GM23338 (cell line): ENCODE data around the gene FBXL4. TPM values are rescaled to one million over a fixed set of nuclear protein-coding genes. Genes with fewer than 3 reads are reported as not detected.

ENCODE experiments used
- ATAC-seq: fragments of 200-7000 bp; cut with Tn5 transposase; 3 replicates; pipeline ENCODE4 v1.9.1; 2020
- DNase-seq: peaks from one replicate; pipeline ENCODE4 v3.0.0-alpha.2; 2015; ENCODE audit warnings: low spot score
- H2AFZ ChIP-seq: fragments of 200-600 bp; sonication (generic); 2 replicates; pipeline ENCODE4 v1.8.0; 2016; ENCODE audit warnings: antibody characterized with exemption, mild to moderate bottlenecking, moderate library complexity
- H3F3A ChIP-seq: fragments of 200-600 bp; sonication (generic); replicated peaks from 2 replicates; pipeline ENCODE4 v1.8.0; 2017; ENCODE audit warnings: antibody characterized with exemption, mixed run types, low read depth
- H3K27ac ChIP-seq: fragments of 200-600 bp; sonication (generic); 2 replicates; pipeline ENCODE4 v1.6.1; 2016; ENCODE audit warnings: low read depth
- H3K27me3 ChIP-seq: fragments of 200-600 bp; sonication (generic); 2 replicates; pipeline ENCODE4 v1.8.0; 2016; ENCODE audit warnings: mild to moderate bottlenecking, mixed run types, moderate library complexity; ENCODE audit not compliant: insufficient read depth
- H3K36me3 ChIP-seq: fragments of 200-600 bp; sonication (generic); 2 replicates; pipeline ENCODE4 v1.8.0; 2016; ENCODE audit warnings: mild to moderate bottlenecking; ENCODE audit not compliant: insufficient read depth
- H3K4me1 ChIP-seq: fragments of 200-600 bp; sonication (generic); 2 replicates; pipeline ENCODE4 v1.8.0; 2016; ENCODE audit warnings: mild to moderate bottlenecking, moderate library complexity; ENCODE audit not compliant: insufficient read depth
- H3K4me2 ChIP-seq: fragments of 200-600 bp; sonication (generic); 2 replicates; pipeline ENCODE4 v1.7.1; 2017; ENCODE audit warnings: mixed run types
- H3K4me3 ChIP-seq: fragments of 200-600 bp; sonication (generic); 2 replicates; pipeline ENCODE4 v1.6.1; 2016; ENCODE audit warnings: mixed run types
- H3K79me2 ChIP-seq: fragments of 200-600 bp; sonication (generic); replicated peaks from 2 replicates; pipeline ENCODE4 v1.8.0; 2017; ENCODE audit warnings: mild to moderate bottlenecking; ENCODE audit not compliant: insufficient read depth
- H3K9me2 ChIP-seq: fragments of 200-600 bp; sonication (generic); 2 replicates; pipeline ENCODE4 v1.8.0; 2017; ENCODE audit not compliant: insufficient read depth
- H4K20me1 ChIP-seq: fragments of 200-600 bp; sonication (generic); replicated peaks from 2 replicates; pipeline ENCODE4 v1.8.0; 2017; ENCODE audit warnings: mild to moderate bottlenecking; ENCODE audit not compliant: insufficient read depth
- H3K27ac Mint-ChIP-seq: 2 replicates; pipeline ENCODE4 v1.8.0; 2020; ENCODE audit warnings: inconsistent platforms, mild to moderate bottlenecking, moderate library complexity, mixed read lengths
- H3K27me3 Mint-ChIP-seq: 3 replicates; pipeline ENCODE4 v1.8.0; 2022; ENCODE audit warnings: low read depth, mild to moderate bottlenecking, moderate library complexity, mixed read lengths, inconsistent platforms; ENCODE audit not compliant: insufficient read depth, poor library complexity
- H3K36me3 Mint-ChIP-seq: 3 replicates; pipeline ENCODE4 v1.8.0; 2021; ENCODE audit warnings: low read depth, mild to moderate bottlenecking, inconsistent platforms, moderate library complexity, mixed read lengths
- H3K4me1 Mint-ChIP-seq: 3 replicates; pipeline ENCODE4 v1.8.0; 2020; ENCODE audit warnings: mild to moderate bottlenecking, inconsistent platforms, mixed read lengths
- H3K4me3 Mint-ChIP-seq: 3 replicates; pipeline ENCODE4 v1.8.0; 2021; ENCODE audit warnings: moderate library complexity, mild to moderate bottlenecking, inconsistent platforms, mixed read lengths
- H3K9me3 Mint-ChIP-seq: 3 replicates; pipeline ENCODE4 v1.8.0; 2020; ENCODE audit warnings: moderate library complexity, mild to moderate bottlenecking, inconsistent platforms, mixed read lengths
- CREB1 ChIP-seq: fragments of 250-450 bp; sonication (Bioruptor Pico); IDR thresholded peaks from 2 replicates; pipeline ENCODE4 v1.5.0; 2020; ENCODE audit warnings: low read depth, mild to moderate bottlenecking, moderate library complexity
- EZH2 ChIP-seq: fragments of 200-600 bp; sonication (generic); IDR thresholded peaks from one replicate; pipeline ENCODE4 v1.8.0; 2017; ENCODE audit warnings: antibody characterized with exemption, mild to moderate bottlenecking, low read depth; ENCODE audit not compliant: unreplicated experiment
- EZH2phosphoT487 ChIP-seq: fragments of 200-600 bp; sonication (generic); IDR thresholded peaks from one replicate; pipeline ENCODE4 v1.8.1; 2018; ENCODE audit warnings: antibody characterized with exemption; ENCODE audit not compliant: unreplicated experiment
- JUNB ChIP-seq: IDR thresholded peaks from one replicate; pipeline ENCODE4 v1.6.1; 2016; ENCODE audit warnings: antibody characterized with exemption; ENCODE audit not compliant: unreplicated experiment
- NANOG ChIP-seq: IDR thresholded peaks from 2 replicates; pipeline ENCODE4 v1.6.1; 2016; ENCODE audit warnings: antibody characterized with exemption, borderline replicate concordance
- POLR2AphosphoS5 ChIP-seq: IDR thresholded peaks from 2 replicates; pipeline ENCODE4 v1.6.1; 2016; ENCODE audit warnings: antibody characterized with exemption, low read depth
- STAT1 ChIP-seq: IDR thresholded peaks from one replicate; pipeline ENCODE4 v1.6.1; 2016; ENCODE audit warnings: antibody characterized with exemption; ENCODE audit not compliant: unreplicated experiment
- ZNF114 ChIP-seq: fragments of 250-450 bp; sonication (Bioruptor Pico); IDR thresholded peaks from 2 replicates; pipeline ENCODE4 v1.5.0; 2020; ENCODE audit warnings: mild to moderate bottlenecking, moderate library complexity
- ZNF331 ChIP-seq: fragments of 250-450 bp; sonication (Bioruptor Pico); IDR thresholded peaks from 2 replicates; pipeline ENCODE4 v1.5.0; 2020; ENCODE audit warnings: low read depth, mild to moderate bottlenecking, moderate library complexity
- polyA plus RNA-seq: library from polyadenylated mRNA; unstranded; fragments of >200 nt; fragmentation: Nextera tagmentation; extraction: Ambion mirVana; gene quantifications from 2 replicates; pipeline ENCODE4 v1.2.1, GENCODE V29; 2016
- total RNA-seq: library from RNA; depleted of rRNA; stranded (reverse); fragments of >200 nt; shearing (Covaris generic); gene quantifications from 2 replicates; pipeline ENCODE4 v1.2.3, GENCODE V29; 2014
- TF ChIP-seq, protein P1 (sequence below): IDR thresholded peaks from 2 replicates; pipeline ENCODE4 v1.6.1; 2016; ENCODE audit warnings: antibody characterized with exemption
- TF ChIP-seq, protein P2 (sequence below), 2 experiments: fragments of 200-600 bp in 1 of 2; sonication (generic) in 1 of 2; conservative IDR thresholded peaks; 2 replicates each; pipeline versions ENCODE4 v1.5.1 to v1.6.1; 2016 to 2017; ENCODE audit warnings: antibody characterized with exemption in 2 of 2, low read depth in 2 of 2, mild to moderate bottlenecking in 2 of 2, moderate library complexity in 1 of 2
- TF ChIP-seq, protein P3 (sequence below): IDR thresholded peaks from one replicate; pipeline ENCODE4 v1.6.1; 2018; ENCODE audit warnings: antibody characterized with exemption; ENCODE audit not compliant: unreplicated experiment
- TF ChIP-seq, protein P4 (sequence below): fragments of 250-450 bp; sonication (Bioruptor Pico); IDR thresholded peaks from 2 replicates; pipeline ENCODE4 v1.5.0; 2020; ENCODE audit warnings: mild to moderate bottlenecking, moderate library complexity

FBXL4 gene
- total and polyA plus RNA-seq, 2 experiments from 2014 or later, result 8.5 to 23.4 TPM

DNA sequence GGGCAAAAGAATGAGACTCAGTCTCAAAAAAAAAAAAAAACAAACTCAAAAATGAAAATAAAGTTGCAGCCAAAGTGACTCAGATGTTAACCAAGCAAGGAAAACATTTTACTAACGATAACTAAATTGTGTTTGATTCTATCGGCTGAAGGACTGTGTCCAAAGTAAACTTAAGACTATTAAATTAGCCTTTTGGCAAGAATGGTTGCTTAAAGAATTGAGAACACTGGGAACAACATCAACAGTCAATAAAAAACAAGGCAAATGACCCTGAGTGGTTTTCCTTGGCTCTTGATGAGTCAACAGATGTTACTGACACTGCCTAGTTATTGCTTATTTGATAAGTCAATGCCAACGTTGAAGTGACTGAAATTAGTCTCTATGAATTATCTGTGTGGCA lies 76.7 kb downstream of the FBXL4 start:
- H3K36me3 Mint-ChIP-seq, result peaks cover 4% of the 10 kb centered on the region
- Histone ChIP-seq H3K4me3 (no peak overlapping the region), H3K36me3 (no peaks in the 10 kb centered on the region), H3K4me2 (no peak overlapping the region), H3K79me2 (no peaks in the 10 kb centered on the region), H3K27ac (no peak overlapping the region), H3F3A (no peaks in the 10 kb centered on the region), H3K27me3 (no peaks in the 10 kb centered on the region), H3K4me1 (no peaks in the 10 kb centered on the region), H4K20me1 (no peaks in the 10 kb centered on the region), H3K9me2 (no peaks in the 10 kb centered on the region), H2AFZ (no peak overlapping the region)
- H3K9me3 Mint-ChIP-seq, result 0 out of 3 replicates have a peak, but pooled peaks cover 2% of the 10 kb centered on the region
- no peak overlapping the region for H3K4me3 Mint-ChIP-seq
- H3K4me1 Mint-ChIP-seq, result no peaks in the 10 kb centered on the region
- TF ChIP-seq ZNF331 (CRISPR knock-in tag) (no peak), EZH2phosphoT487 (no peak), POLR2AphosphoS5 (no peak), STAT1 (no peak), EZH2 (no peak), NANOG (no peak), ZNF114 (CRISPR knock-in tag) (no peak), CREB1 (CRISPR knock-in tag) (no peak), JUNB (no peak)
- TF ChIP-seq, protein P1, sequence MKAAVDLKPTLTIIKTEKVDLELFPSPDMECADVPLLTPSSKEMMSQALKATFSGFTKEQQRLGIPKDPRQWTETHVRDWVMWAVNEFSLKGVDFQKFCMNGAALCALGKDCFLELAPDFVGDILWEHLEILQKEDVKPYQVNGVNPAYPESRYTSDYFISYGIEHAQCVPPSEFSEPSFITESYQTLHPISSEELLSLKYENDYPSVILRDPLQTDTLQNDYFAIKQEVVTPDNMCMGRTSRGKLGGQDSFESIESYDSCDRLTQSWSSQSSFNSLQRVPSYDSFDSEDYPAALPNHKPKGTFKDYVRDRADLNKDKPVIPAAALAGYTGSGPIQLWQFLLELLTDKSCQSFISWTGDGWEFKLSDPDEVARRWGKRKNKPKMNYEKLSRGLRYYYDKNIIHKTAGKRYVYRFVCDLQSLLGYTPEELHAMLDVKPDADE, result no peak
- TF ChIP-seq, protein P2, sequence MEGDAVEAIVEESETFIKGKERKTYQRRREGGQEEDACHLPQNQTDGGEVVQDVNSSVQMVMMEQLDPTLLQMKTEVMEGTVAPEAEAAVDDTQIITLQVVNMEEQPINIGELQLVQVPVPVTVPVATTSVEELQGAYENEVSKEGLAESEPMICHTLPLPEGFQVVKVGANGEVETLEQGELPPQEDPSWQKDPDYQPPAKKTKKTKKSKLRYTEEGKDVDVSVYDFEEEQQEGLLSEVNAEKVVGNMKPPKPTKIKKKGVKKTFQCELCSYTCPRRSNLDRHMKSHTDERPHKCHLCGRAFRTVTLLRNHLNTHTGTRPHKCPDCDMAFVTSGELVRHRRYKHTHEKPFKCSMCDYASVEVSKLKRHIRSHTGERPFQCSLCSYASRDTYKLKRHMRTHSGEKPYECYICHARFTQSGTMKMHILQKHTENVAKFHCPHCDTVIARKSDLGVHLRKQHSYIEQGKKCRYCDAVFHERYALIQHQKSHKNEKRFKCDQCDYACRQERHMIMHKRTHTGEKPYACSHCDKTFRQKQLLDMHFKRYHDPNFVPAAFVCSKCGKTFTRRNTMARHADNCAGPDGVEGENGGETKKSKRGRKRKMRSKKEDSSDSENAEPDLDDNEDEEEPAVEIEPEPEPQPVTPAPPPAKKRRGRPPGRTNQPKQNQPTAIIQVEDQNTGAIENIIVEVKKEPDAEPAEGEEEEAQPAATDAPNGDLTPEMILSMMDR (conservative IDR thresholded peaks at IDR 0.05; ENCODE audit: low read depth in 2 of 2), result no peak
- TF ChIP-seq, protein P3, sequence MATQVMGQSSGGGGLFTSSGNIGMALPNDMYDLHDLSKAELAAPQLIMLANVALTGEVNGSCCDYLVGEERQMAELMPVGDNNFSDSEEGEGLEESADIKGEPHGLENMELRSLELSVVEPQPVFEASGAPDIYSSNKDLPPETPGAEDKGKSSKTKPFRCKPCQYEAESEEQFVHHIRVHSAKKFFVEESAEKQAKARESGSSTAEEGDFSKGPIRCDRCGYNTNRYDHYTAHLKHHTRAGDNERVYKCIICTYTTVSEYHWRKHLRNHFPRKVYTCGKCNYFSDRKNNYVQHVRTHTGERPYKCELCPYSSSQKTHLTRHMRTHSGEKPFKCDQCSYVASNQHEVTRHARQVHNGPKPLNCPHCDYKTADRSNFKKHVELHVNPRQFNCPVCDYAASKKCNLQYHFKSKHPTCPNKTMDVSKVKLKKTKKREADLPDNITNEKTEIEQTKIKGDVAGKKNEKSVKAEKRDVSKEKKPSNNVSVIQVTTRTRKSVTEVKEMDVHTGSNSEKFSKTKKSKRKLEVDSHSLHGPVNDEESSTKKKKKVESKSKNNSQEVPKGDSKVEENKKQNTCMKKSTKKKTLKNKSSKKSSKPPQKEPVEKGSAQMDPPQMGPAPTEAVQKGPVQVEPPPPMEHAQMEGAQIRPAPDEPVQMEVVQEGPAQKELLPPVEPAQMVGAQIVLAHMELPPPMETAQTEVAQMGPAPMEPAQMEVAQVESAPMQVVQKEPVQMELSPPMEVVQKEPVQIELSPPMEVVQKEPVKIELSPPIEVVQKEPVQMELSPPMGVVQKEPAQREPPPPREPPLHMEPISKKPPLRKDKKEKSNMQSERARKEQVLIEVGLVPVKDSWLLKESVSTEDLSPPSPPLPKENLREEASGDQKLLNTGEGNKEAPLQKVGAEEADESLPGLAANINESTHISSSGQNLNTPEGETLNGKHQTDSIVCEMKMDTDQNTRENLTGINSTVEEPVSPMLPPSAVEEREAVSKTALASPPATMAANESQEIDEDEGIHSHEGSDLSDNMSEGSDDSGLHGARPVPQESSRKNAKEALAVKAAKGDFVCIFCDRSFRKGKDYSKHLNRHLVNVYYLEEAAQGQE, result no peak
- TF ChIP-seq, protein P4, sequence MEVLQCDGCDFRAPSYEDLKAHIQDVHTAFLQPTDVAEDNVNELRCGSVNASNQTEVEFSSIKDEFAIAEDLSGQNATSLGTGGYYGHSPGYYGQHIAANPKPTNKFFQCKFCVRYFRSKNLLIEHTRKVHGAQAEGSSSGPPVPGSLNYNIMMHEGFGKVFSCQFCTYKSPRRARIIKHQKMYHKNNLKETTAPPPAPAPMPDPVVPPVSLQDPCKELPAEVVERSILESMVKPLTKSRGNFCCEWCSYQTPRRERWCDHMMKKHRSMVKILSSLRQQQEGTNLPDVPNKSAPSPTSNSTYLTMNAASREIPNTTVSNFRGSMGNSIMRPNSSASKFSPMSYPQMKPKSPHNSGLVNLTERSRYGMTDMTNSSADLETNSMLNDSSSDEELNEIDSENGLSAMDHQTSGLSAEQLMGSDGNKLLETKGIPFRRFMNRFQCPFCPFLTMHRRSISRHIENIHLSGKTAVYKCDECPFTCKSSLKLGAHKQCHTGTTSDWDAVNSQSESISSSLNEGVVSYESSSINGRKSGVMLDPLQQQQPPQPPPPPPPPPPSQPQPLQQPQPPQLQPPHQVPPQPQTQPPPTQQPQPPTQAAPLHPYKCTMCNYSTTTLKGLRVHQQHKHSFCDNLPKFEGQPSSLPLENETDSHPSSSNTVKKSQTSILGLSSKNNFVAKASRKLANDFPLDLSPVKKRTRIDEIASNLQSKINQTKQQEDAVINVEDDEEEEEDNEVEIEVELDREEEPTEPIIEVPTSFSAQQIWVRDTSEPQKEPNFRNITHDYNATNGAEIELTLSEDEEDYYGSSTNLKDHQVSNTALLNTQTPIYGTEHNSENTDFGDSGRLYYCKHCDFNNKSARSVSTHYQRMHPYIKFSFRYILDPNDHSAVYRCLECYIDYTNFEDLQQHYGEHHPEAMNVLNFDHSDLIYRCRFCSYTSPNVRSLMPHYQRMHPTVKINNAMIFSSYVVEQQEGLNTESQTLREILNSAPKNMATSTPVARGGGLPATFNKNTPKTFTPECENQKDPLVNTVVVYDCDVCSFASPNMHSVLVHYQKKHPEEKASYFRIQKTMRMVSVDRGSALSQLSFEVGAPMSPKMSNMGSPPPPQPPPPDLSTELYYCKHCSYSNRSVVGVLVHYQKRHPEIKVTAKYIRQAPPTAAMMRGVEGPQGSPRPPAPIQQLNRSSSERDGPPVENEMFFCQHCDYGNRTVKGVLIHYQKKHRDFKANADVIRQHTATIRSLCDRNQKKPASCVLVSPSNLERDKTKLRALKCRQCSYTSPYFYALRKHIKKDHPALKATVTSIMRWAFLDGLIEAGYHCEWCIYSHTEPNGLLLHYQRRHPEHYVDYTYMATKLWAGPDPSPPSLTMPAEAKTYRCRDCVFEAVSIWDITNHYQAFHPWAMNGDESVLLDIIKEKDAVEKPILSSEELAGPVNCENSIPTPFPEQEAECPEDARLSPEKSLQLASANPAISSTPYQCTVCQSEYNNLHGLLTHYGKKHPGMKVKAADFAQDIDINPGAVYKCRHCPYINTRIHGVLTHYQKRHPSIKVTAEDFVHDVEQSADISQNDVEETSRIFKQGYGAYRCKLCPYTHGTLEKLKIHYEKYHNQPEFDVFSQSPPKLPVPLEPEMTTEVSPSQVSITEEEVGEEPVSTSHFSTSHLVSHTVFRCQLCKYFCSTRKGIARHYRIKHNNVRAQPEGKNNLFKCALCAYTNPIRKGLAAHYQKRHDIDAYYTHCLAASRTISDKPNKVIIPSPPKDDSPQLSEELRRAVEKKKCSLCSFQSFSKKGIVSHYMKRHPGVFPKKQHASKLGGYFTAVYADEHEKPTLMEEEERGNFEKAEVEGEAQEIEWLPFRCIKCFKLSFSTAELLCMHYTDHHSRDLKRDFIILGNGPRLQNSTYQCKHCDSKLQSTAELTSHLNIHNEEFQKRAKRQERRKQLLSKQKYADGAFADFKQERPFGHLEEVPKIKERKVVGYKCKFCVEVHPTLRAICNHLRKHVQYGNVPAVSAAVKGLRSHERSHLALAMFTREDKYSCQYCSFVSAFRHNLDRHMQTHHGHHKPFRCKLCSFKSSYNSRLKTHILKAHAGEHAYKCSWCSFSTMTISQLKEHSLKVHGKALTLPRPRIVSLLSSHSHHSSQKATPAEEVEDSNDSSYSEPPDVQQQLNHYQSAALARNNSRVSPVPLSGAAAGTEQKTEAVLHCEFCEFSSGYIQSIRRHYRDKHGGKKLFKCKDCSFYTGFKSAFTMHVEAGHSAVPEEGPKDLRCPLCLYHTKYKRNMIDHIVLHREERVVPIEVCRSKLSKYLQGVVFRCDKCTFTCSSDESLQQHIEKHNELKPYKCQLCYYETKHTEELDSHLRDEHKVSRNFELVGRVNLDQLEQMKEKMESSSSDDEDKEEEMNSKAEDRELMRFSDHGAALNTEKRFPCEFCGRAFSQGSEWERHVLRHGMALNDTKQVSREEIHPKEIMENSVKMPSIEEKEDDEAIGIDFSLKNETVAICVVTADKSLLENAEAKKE (CRISPR knock-in tag), result no peak
- no peak overlapping the region for H3K27ac Mint-ChIP-seq
- ATAC-seq (no peak), DNase-seq (no peak)
- H3K27me3 Mint-ChIP-seq, result peaks cover 2% of the 10 kb centered on the region
